22Rv1 (cell line): ENCODE data around the gene ANO10.

Experiments used
- CTCF ChIP-seq: fragments of 450-650 bp; IDR thresholded peaks from 2 replicates; pipeline ENCODE4 v1.5.1; 2017; ENCODE audit warnings: mild to moderate bottlenecking
- ZFX ChIP-seq: fragments of 450-650 bp; IDR thresholded peaks from 2 replicates; pipeline ENCODE4 v1.6.1; 2017; ENCODE audit warnings: antibody characterized with exemption, borderline replicate concordance

GRCh38 chr3:43549626-43550290 lies 72.1 kb downstream of the ANO10 start:
- TF ChIP-seq ZFX: no peak
- TF ChIP-seq CTCF: no peak
